GM13977 (cell line): ENCODE results near the gene AFAP1.

ENCODE experiments used
- DNase-seq: peaks from one replicate; pipeline ENCODE4 v3.0.0; 2012; ENCODE audit warnings: low spot score
- CTCF ChIP-seq: IDR thresholded peaks from 2 replicates; pipeline ENCODE4 v1.5.1; 2012; ENCODE audit warnings: mild to moderate bottlenecking, control low read depth; ENCODE audit not compliant: insufficient read depth; ENCODE audit errors: extremely low read depth, missing control alignments
- in situ Hi-C: fragments of 300-500 bp; cut with MboI; formaldehyde crosslinking; loops from one replicate; pipeline ENCODE4 v1.12.0; 2022; ENCODE audit warnings: low sequenced_read_pairs, low pct_unique_long_range_greater_than_20kb, mixed read lengths, inconsistent platforms; ENCODE audit not compliant: unreplicated experiment

Gene AFAP1

GRCh38 chr4:7886007-7886973 is 53.4 kb downstream of the AFAP1 start:
- in situ Hi-C loops: no loop called here
- no peak for TF ChIP-seq CTCF
- no peak for DNase-seq

GRCh38 chr4:7885216-7886006 is 54.2 kb downstream of the AFAP1 start:
- DNase-seq: no peak
- no peak for TF ChIP-seq CTCF
- in situ Hi-C loops: no loop called here

- in situ Hi-C loops: no loop called here
- no peak for DNase-seq
- TF ChIP-seq CTCF: no peak
Measured at GRCh38 chr4:7880683-7881082, 59.0 kb downstream of the AFAP1 start.

- TF ChIP-seq CTCF: no peak
- DNase-seq: no peak
Measured at GRCh38 chr4:7879127-7879526, 60.5 kb downstream of the AFAP1 start.

GRCh38 chr4:7878323-7878722 is 61.3 kb downstream of the AFAP1 start:
- DNase-seq: no peak
- no peak for TF ChIP-seq CTCF
- in situ Hi-C loops: no loop called here

More at GRCh38 chr4:7879127-7879526, 60.5 kb downstream of the AFAP1 start:
- in situ Hi-C loops: no loop called here

- TF ChIP-seq CTCF: no peak
- DNase-seq: no peak
- in situ Hi-C loops: no loop called here
Measured at GRCh38 chr4:7877176-7877575, 62.5 kb downstream of the AFAP1 start.
